HL-60 (cell line): Measurements from ENCODE around the gene PSMG3.

ENCODE experiments used
- CTCF ChIP-seq: IDR thresholded peaks from one replicate; pipeline ENCODE4 v1.5.1; 2011; ENCODE audit warnings: low read length, control low read depth, inconsistent platforms; ENCODE audit not compliant: insufficient read depth
- POLR2AphosphoS5 ChIP-seq: IDR thresholded peaks from 2 replicates; pipeline ENCODE4 v1.6.1; 2012; ENCODE audit warnings: low read depth
- REST ChIP-seq: IDR thresholded peaks from 2 replicates; pipeline ENCODE4 v1.6.1; 2012; ENCODE audit warnings: low read depth; ENCODE audit not compliant: insufficient replicate concordance

GRCh38 chr7:1539181-1539881, 30.5 kb downstream of the PSMG3 start:
- TF ChIP-seq CTCF (no peak), REST (no peak), POLR2AphosphoS5 (no peak)
